ENCODE measurements around the gene TLK1. TPM values are rescaled to one million over a fixed set of nuclear protein-coding genes. Genes with fewer than 3 reads are reported as not detected.

TLK1 gene
- total and polyA plus RNA-seq, 10 of the 15 experiments (the other 5 are each of a cell fraction or from before 2014, with no cell fraction given) = 25.1 to 126 (median 57.3) TPM

- in situ Hi-C loops (cut with MboI) = no loop called here
- DNase-seq (ENCODE audit: low read depth, low spot score) (no peak), FAIRE-seq (no peak), ATAC-seq (no peak)
- H4K20me1 ChIP-seq (ENCODE audit: control insufficient read depth, insufficient read depth) = no peaks in the 10 kb centered on the region
- no peak overlapping the region for H2AFZ ChIP-seq (ENCODE audit: control insufficient read depth, low read depth, low read length)
- 100% methylated on average over 7 of the region's 7 CpGs for WGBS (ENCODE audit: insufficient coverage, insufficient replicate concordance, low lambda C conversion rate, missing lambda C conversion rate)
- intact Hi-C loops (cut with micrococcal nuclease; ENCODE audit: unreplicated experiment) = no loop called here
- CTCF ChIA-PET = no interaction called here
- peaks cover 91% of the 10 kb centered on the region for H3K79me2 ChIP-seq (ENCODE audit: control insufficient read depth, insufficient read depth, low read length)
- POLR2A ChIA-PET = interaction anchor here (0.6 kb wide), 1 partner anchor 36 kb away, joined by 3 read pairs; no protein-coding TSS in a partner anchor
- peaks cover 2 to 19% of the 10 kb centered on the region in 2 experiments; a peak in 3 of 4 replicates for H3K36me3 ChIP-seq (ENCODE audit: control insufficient read depth in 2 of 2, insufficient read depth in 2 of 2, low read length in 1 of 2)
- H3K4me2 ChIP-seq (ENCODE audit: control insufficient read depth, insufficient read depth) = no peak overlapping the region
- no peaks in the 10 kb centered on the region for H3K27me3 ChIP-seq (replicated peaks in 1 of 2; ENCODE audit: control insufficient read depth in 2 of 2, insufficient read depth in 2 of 2, low read length in 1 of 2)
- H3K9ac ChIP-seq (ENCODE audit: control insufficient read depth, insufficient read depth, low read length) = no peak overlapping the region
- TF ChIP-seq ZSCAN29 (IDR thresholded peaks at IDR 0.05) = no peak
- TF ChIP-seq RUNX3 (IDR thresholded peaks at IDR 0.05; ENCODE audit: low read length) = no peak
- no peak for TF ChIP-seq ASH2L (IDR thresholded peaks at IDR 0.05; ENCODE audit: borderline replicate concordance, low read depth)
- TF ChIP-seq RAD51 (IDR thresholded peaks at IDR 0.05) = no peak
- no peak for TF ChIP-seq NBN (IDR thresholded peaks at IDR 0.05)
- H3K9me3 ChIP-seq (replicated peaks; ENCODE audit: control insufficient read depth, insufficient read depth, low read length) = no peaks in the 10 kb centered on the region
- no TSS peak for BruUV-seq (replicated peaks)
- no peaks in the 10 kb centered on the region for H3K4me1 ChIP-seq (ENCODE audit: control insufficient read depth, insufficient read depth, low read length)
- H3K4me3 ChIP-seq = no peak overlapping the region
- SMC1A ChIA-PET (ENCODE audit: uncharacterized antibody, unreplicated experiment) = interaction anchor here (1.1 kb wide), 1 partner anchor 20 kb away, joined by 3 read pairs; no protein-coding TSS in a partner anchor
- RAD21 ChIA-PET (ENCODE audit: unreplicated experiment) = interaction anchor here (1.6 kb wide), 1 partner anchor 309 kb away, joined by 4 read pairs; no protein-coding TSS in a partner anchor
- no peak overlapping the region for H3K27ac ChIP-seq (ENCODE audit: control insufficient read depth, insufficient read depth)
Measured at GRCh38 chr2:171107803-171108202, 52.9 kb downstream of the TLK1 start.

DNA sequence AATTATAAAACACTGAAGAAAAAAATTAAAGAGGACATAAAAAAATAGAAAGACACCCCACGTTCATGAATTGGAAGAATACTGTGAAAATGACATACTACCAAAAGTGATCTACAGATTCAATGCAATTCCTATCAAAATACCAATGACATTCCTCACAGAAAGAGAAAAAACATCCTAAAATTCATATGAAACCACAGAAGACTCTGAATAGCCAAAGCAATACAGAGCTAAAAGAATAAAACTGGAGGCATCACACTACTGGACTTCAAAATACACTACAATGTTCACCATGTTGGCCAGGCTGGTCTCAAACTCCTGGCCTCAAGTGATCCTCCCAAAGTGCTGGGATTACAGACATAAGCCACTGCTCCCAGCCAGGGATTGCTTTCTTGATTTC, 56.3 kb downstream of the TLK1 start:
- in situ Hi-C loops (cut with MboI) (no loop called here), intact Hi-C loops (cut with micrococcal nuclease; ENCODE audit: unreplicated experiment) (no loop called here)
- no peaks in the 10 kb centered on the region for H3K4me1 ChIP-seq (ENCODE audit: control insufficient read depth, insufficient read depth, low read length)
- H3K27me3 ChIP-seq (replicated peaks in 1 of 2; ENCODE audit: control insufficient read depth in 2 of 2, insufficient read depth in 2 of 2, low read length in 1 of 2) = no peaks in the 10 kb centered on the region
- H3K36me3 ChIP-seq (ENCODE audit: control insufficient read depth in 2 of 2, insufficient read depth in 2 of 2, low read length in 1 of 2) = peaks cover 3 to 26% of the 10 kb centered on the region in 2 experiments
- H3K9me3 ChIP-seq (replicated peaks; ENCODE audit: control insufficient read depth, insufficient read depth, low read length) = peaks cover 13% of the 10 kb centered on the region
- no peak for TF ChIP-seq FOS (IDR thresholded peaks at IDR 0.05; ENCODE audit: borderline replicate concordance, extremely low read depth, insufficient read length)
- TF ChIP-seq NBN (IDR thresholded peaks at IDR 0.05) = no peak
- no peak for TF ChIP-seq KDM1A (IDR thresholded peaks at IDR 0.05; ENCODE audit: borderline replicate concordance)
- no peak overlapping the region for H3K4me3 ChIP-seq
- H4K20me1 ChIP-seq (ENCODE audit: control insufficient read depth, insufficient read depth) = no peaks in the 10 kb centered on the region
- no TSS peak for BruUV-seq (replicated peaks)
- H3K4me2 ChIP-seq (ENCODE audit: control insufficient read depth, insufficient read depth) = no peak overlapping the region
- peaks cover 92% of the 10 kb centered on the region for H3K79me2 ChIP-seq (ENCODE audit: control insufficient read depth, insufficient read depth, low read length)
- no peak overlapping the region for H3K9ac ChIP-seq (ENCODE audit: control insufficient read depth, insufficient read depth, low read length)
- ChIA-PET RAD21 (ENCODE audit: unreplicated experiment) (no interaction called here), POLR2A (no interaction called here), SMC1A (ENCODE audit: uncharacterized antibody, unreplicated experiment) (no interaction called here), CTCF (interaction anchor here (0.6 kb wide), 1 partner anchor 18 kb away, joined by 3 read pairs; no protein-coding TSS in a partner anchor)
- no peak overlapping the region for H2AFZ ChIP-seq (ENCODE audit: control insufficient read depth, low read depth, low read length)
- ATAC-seq = no peak
- H3K27ac ChIP-seq (ENCODE audit: control insufficient read depth, insufficient read depth) = no peak overlapping the region
- WGBS (ENCODE audit: insufficient coverage, insufficient replicate concordance, low lambda C conversion rate, missing lambda C conversion rate) = 100% methylated on average over 1 of the region's 1 CpG
- DNase-seq (ENCODE audit: low read depth, low spot score) = no peak
- FAIRE-seq = no peak
